ENCODE data around the gene ARL2.

GRCh38 chr11:64967375-64967774 lies 46.6 kb upstream of the ARL2 start:
- no peak for TF ChIP-seq CTCF (IDR thresholded peaks at IDR 0.05)
- TF ChIP-seq POLR2A (IDR thresholded peaks at IDR 0.05) = no peak
